ENCODE data around the gene B3GALT6.

DNA sequence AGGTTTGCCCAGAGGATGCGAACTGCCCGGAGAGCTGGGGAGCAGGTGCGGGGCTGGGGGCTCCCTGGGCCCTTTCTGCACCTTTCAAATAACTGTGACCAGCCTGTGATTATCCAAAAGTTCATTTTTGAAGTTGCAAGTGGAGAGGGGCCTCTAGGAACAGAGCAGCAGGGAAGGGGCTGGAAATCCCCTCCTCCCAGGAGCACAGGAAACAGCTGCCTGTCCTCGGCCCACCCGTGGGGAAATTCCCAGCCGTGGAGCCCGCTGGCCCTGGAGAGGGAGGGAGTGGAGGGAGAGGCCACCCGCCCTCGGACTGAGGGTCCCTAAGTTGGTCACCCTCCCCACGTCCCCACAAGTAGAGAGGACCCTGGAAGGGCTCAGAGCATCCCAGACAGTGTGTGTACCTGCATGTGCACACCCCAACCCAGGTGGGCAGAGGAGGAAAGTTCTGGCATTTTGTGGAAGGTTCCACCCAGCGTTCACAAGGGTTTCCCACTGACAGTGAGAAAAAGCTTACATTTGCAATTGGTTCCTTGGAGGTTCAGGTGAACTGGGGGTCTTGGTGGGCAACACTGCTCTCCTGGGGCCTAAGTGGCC is 16.9 kb upstream of the B3GALT6 start:
- TF ChIP-seq, protein P1, sequence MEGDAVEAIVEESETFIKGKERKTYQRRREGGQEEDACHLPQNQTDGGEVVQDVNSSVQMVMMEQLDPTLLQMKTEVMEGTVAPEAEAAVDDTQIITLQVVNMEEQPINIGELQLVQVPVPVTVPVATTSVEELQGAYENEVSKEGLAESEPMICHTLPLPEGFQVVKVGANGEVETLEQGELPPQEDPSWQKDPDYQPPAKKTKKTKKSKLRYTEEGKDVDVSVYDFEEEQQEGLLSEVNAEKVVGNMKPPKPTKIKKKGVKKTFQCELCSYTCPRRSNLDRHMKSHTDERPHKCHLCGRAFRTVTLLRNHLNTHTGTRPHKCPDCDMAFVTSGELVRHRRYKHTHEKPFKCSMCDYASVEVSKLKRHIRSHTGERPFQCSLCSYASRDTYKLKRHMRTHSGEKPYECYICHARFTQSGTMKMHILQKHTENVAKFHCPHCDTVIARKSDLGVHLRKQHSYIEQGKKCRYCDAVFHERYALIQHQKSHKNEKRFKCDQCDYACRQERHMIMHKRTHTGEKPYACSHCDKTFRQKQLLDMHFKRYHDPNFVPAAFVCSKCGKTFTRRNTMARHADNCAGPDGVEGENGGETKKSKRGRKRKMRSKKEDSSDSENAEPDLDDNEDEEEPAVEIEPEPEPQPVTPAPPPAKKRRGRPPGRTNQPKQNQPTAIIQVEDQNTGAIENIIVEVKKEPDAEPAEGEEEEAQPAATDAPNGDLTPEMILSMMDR (conservative IDR thresholded peaks at IDR 0.05 in 1 of 2, IDR thresholded peaks at IDR 0.05 in 1 of 2; ENCODE audit: low read depth in 1 of 2, low read length in 2 of 2): no peak
- no peak for TF ChIP-seq EZH2 (IDR thresholded peaks at IDR 0.05; ENCODE audit: low read length, missing control alignments)

Data from fibroblast of lung (primary cell).